SK-N-SH treated with all-trans-retinoic acid at 6 μM for 48 hours (cell line): ENCODE measurements around the gene CEP295NL.
"Not testable (repeated sequence)": the region's sequence is repeated elsewhere in the genome, so short reads cannot be mapped to it uniquely, and the experiment has no call there.

Source experiments
- CSDC2 ChIP-seq: fragments of 250-450 bp; sonication (Bioruptor Pico); IDR thresholded peaks from 2 replicates; pipeline ENCODE4 v1.5.0; 2020; ENCODE audit warnings: mild to moderate bottlenecking, moderate library complexity
- OSR1 ChIP-seq: fragments of 250-450 bp; sonication (Bioruptor Pico); IDR thresholded peaks from 2 replicates; pipeline ENCODE4 v1.8.0; 2022; ENCODE audit warnings: moderate library complexity, mild to moderate bottlenecking, inconsistent platforms
- PPARA ChIP-seq: fragments of 250-450 bp; sonication (Bioruptor Pico); IDR thresholded peaks from 2 replicates; pipeline ENCODE4 v1.5.0; 2020; ENCODE audit warnings: mild to moderate bottlenecking, borderline replicate concordance
- RARB ChIP-seq: fragments of 250-450 bp; sonication (Bioruptor Pico); IDR thresholded peaks from 2 replicates; pipeline ENCODE4 v1.8.0; 2021; ENCODE audit warnings: mild to moderate bottlenecking, moderate library complexity
- SNAI2 ChIP-seq: fragments of 250-450 bp; sonication (Bioruptor Pico); IDR thresholded peaks from 2 replicates; pipeline ENCODE4 v1.5.0; 2020; ENCODE audit warnings: mild to moderate bottlenecking, moderate library complexity
- TCF4 ChIP-seq: fragments of 250-450 bp; sonication (Bioruptor Pico); IDR thresholded peaks from 2 replicates; pipeline ENCODE4 v1.8.0; 2021; ENCODE audit warnings: mild to moderate bottlenecking, moderate library complexity, borderline replicate concordance
- TOX ChIP-seq: fragments of 250-450 bp; sonication (Bioruptor Pico); IDR thresholded peaks from 2 replicates; pipeline ENCODE4 v1.8.0; 2021; ENCODE audit warnings: mild to moderate bottlenecking, moderate library complexity, borderline replicate concordance
- ZC3H10 ChIP-seq: fragments of 250-450 bp; sonication (Bioruptor Pico); IDR thresholded peaks from 2 replicates; pipeline ENCODE4 v1.5.1; 2021; ENCODE audit warnings: mild to moderate bottlenecking, moderate library complexity
- ZNF8 ChIP-seq: fragments of 450-650 bp; formaldehyde crosslinking; IDR thresholded peaks from 2 replicates; pipeline ENCODE4 v1.5.0; 2020; ENCODE audit warnings: mild to moderate bottlenecking, moderate library complexity
- TF ChIP-seq, protein P1 (sequence below): fragments of 250-450 bp; sonication (Bioruptor Pico); IDR thresholded peaks from 2 replicates; pipeline ENCODE4 v1.5.0; 2020; ENCODE audit warnings: mild to moderate bottlenecking, moderate library complexity
- TF ChIP-seq, protein P2 (sequence below): fragments of 250-450 bp; sonication (Bioruptor Pico); IDR thresholded peaks from 2 replicates; pipeline ENCODE4 v1.8.0; 2020; ENCODE audit warnings: mild to moderate bottlenecking, moderate library complexity, borderline replicate concordance

DNA sequence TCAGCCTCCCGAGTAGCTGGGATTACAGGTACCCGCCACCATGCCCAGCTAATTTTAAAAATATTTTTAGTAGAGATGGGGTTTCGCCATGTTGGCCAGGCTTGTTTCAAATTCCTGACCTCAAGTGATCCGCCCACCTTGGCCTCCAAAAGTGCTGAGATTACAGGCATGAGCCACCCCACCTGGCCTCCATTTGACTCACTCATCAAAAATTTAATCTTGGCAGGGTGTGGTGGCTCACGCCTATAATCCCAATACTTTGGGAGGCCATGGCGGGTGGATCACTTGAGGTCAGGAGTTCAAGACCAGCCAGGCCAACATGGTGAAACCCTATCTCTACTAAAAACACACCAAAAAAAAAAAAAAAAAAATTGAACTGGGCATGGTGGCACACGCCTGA lies 8.5 kb upstream of the CEP295NL start:
- TF ChIP-seq, protein P1, sequence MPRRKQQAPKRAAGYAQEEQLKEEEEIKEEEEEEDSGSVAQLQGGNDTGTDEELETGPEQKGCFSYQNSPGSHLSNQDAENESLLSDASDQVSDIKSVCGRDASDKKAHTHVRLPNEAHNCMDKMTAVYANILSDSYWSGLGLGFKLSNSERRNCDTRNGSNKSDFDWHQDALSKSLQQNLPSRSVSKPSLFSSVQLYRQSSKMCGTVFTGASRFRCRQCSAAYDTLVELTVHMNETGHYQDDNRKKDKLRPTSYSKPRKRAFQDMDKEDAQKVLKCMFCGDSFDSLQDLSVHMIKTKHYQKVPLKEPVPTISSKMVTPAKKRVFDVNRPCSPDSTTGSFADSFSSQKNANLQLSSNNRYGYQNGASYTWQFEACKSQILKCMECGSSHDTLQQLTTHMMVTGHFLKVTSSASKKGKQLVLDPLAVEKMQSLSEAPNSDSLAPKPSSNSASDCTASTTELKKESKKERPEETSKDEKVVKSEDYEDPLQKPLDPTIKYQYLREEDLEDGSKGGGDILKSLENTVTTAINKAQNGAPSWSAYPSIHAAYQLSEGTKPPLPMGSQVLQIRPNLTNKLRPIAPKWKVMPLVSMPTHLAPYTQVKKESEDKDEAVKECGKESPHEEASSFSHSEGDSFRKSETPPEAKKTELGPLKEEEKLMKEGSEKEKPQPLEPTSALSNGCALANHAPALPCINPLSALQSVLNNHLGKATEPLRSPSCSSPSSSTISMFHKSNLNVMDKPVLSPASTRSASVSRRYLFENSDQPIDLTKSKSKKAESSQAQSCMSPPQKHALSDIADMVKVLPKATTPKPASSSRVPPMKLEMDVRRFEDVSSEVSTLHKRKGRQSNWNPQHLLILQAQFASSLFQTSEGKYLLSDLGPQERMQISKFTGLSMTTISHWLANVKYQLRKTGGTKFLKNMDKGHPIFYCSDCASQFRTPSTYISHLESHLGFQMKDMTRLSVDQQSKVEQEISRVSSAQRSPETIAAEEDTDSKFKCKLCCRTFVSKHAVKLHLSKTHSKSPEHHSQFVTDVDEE (CRISPR knock-in tag), result not testable (repeated sequence)
- not testable (repeated sequence) for TF ChIP-seq OSR1 (CRISPR knock-in tag); TOX (CRISPR knock-in tag); CSDC2; ZNF8; RARB (CRISPR knock-in tag); TCF4 (CRISPR knock-in tag); SNAI2; ZC3H10; PPARA (CRISPR knock-in tag)
- TF ChIP-seq, protein P2, sequence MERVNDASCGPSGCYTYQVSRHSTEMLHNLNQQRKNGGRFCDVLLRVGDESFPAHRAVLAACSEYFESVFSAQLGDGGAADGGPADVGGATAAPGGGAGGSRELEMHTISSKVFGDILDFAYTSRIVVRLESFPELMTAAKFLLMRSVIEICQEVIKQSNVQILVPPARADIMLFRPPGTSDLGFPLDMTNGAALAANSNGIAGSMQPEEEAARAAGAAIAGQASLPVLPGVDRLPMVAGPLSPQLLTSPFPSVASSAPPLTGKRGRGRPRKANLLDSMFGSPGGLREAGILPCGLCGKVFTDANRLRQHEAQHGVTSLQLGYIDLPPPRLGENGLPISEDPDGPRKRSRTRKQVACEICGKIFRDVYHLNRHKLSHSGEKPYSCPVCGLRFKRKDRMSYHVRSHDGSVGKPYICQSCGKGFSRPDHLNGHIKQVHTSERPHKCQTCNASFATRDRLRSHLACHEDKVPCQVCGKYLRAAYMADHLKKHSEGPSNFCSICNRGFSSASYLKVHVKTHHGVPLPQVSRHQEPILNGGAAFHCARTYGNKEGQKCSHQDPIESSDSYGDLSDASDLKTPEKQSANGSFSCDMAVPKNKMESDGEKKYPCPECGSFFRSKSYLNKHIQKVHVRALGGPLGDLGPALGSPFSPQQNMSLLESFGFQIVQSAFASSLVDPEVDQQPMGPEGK (CRISPR knock-in tag), result not testable (repeated sequence)
